ENCODE measurements around the gene SLC34A1.

The SLC34A1 gene

GRCh38 chr5:177427919-177428573, 43.8 kb downstream of the SLC34A1 start:
- Histone ChIP-seq H3K9me2 (ENCODE audit: low read depth, low read length) (no peaks in the 10 kb centered on the region), H3K9me3 (ENCODE audit: low read length) (no peaks in the 10 kb centered on the region), H3K27ac (ENCODE audit: low read depth, low read length, poor library complexity, severe bottlenecking) (peak overlapping the region; percentile 87), H4K20me1 (ENCODE audit: insufficient read depth, low read length) (no peaks in the 10 kb centered on the region), H3F3A (ENCODE audit: insufficient read depth, low read length) (no peaks in the 10 kb centered on the region), H3K79me2 (ENCODE audit: insufficient read depth, low read length) (no peaks in the 10 kb centered on the region), H3K4me1 (ENCODE audit: insufficient read depth, low read length, severe bottlenecking) (peaks cover 66% of the 10 kb centered on the region), H3K27me3 (ENCODE audit: insufficient read depth, low read length) (no peaks in the 10 kb centered on the region), H3K4me2 (ENCODE audit: low read length) (peak overlapping the region; percentile 78), H3K9ac (ENCODE audit: low read length) (peak overlapping the region; percentile 75), H3K4me3 (ENCODE audit: low read depth, low read length, poor library complexity, severe bottlenecking) (peak overlapping the region; percentile 67), H2AFZ (ENCODE audit: low read length) (no peak overlapping the region), H3K36me3 (ENCODE audit: insufficient read depth, low read length) (peaks cover 20% of the 10 kb centered on the region)
- TF ChIP-seq EZH2 (IDR thresholded peaks at IDR 0.05; ENCODE audit: borderline replicate concordance, low read length) (no peak), CTCF (IDR thresholded peaks at IDR 0.05; ENCODE audit: low read length) (no peak; the same call in 1 of the 2 replicates)

- Histone ChIP-seq H4K20me1 (ENCODE audit: insufficient read depth, low read length) (no peaks in the 10 kb centered on the region), H3K4me1 (ENCODE audit: insufficient read depth, low read length, severe bottlenecking) (peaks cover 66% of the 10 kb centered on the region), H3K9ac (ENCODE audit: low read length) (peak overlapping the region; percentile 75; the same call in 1 of the 2 replicates)
Observed at GRCh38 chr5:177428574-177429217, 44.5 kb downstream of the SLC34A1 start.

More at GRCh38 chr5:177428574-177429217, 44.5 kb downstream of the SLC34A1 start:
- no peaks in the 10 kb centered on the region for H3K79me2 ChIP-seq (ENCODE audit: insufficient read depth, low read length)
- no peaks in the 10 kb centered on the region for H3F3A ChIP-seq (ENCODE audit: insufficient read depth, low read length)
- peaks cover 26% of the 10 kb centered on the region for H3K36me3 ChIP-seq (ENCODE audit: insufficient read depth, low read length)
- peak overlapping the region; percentile 87 for H3K27ac ChIP-seq (ENCODE audit: low read depth, low read length, poor library complexity, severe bottlenecking)
- no peaks in the 10 kb centered on the region for H3K27me3 ChIP-seq (ENCODE audit: insufficient read depth, low read length)
- H3K4me2 ChIP-seq (ENCODE audit: low read length), result peak overlapping the region; percentile 78
- TF ChIP-seq CTCF (IDR thresholded peaks at IDR 0.05; ENCODE audit: low read length) (no peak), EZH2 (IDR thresholded peaks at IDR 0.05; ENCODE audit: borderline replicate concordance, low read length) (no peak)
- H3K9me3 ChIP-seq (ENCODE audit: low read length), result no peaks in the 10 kb centered on the region
- H2AFZ ChIP-seq (ENCODE audit: low read length), result no peak overlapping the region
- H3K4me3 ChIP-seq (ENCODE audit: low read depth, low read length, poor library complexity, severe bottlenecking), result peak overlapping the region; percentile 67
- H3K9me2 ChIP-seq (ENCODE audit: low read depth, low read length), result no peaks in the 10 kb centered on the region

Measured in OCI-LY1 (cell line).